ENCODE data around the gene GALNT5. TPM values are rescaled to one million over a fixed set of nuclear protein-coding genes. Genes with fewer than 3 reads are reported as not detected.

Gene GALNT5
- total RNA-seq, 1 donor from 2014 or later = 0.07 TPM

GRCh38 chr2:157245846-157246764, 11.4 kb upstream of the GALNT5 start:
- no peak for DNase-seq
- no peak for ATAC-seq
- intact Hi-C loops (cut with micrococcal nuclease) = no loop called here

GRCh38 chr2:157246765-157247407, 10.6 kb upstream of the GALNT5 start:
- intact Hi-C loops (cut with micrococcal nuclease) = no loop called here
- ATAC-seq = no peak
- DNase-seq = no peak

- ATAC-seq (no peak), DNase-seq (no peak)
- intact Hi-C loops (cut with micrococcal nuclease) = no loop called here
Observed at GRCh38 chr2:157250836-157251235, 6.7 kb upstream of the GALNT5 start.

GRCh38 chr2:157251932-157252331, 5.6 kb upstream of the GALNT5 start:
- intact Hi-C loops (cut with micrococcal nuclease) = no loop called here
- ATAC-seq (no peak), DNase-seq (no peak)

GRCh38 chr2:157252529-157252928, 5.0 kb upstream of the GALNT5 start:
- DNase-seq (no peak), ATAC-seq (no peak)
- intact Hi-C loops (cut with micrococcal nuclease) = no loop called here

- intact Hi-C loops (cut with micrococcal nuclease) = no loop called here
- DNase-seq (no peak), ATAC-seq (no peak)
Observed at GRCh38 chr2:157254041-157254440, 3.5 kb upstream of the GALNT5 start.

GRCh38 chr2:157255746-157256145, 1.8 kb upstream of the GALNT5 start:
- intact Hi-C loops (cut with micrococcal nuclease) = no loop called here

GRCh38 chr2:157256626-157257025, 879 bp upstream of the GALNT5 start:
- DNase-seq (no peak), ATAC-seq (no peak)
- intact Hi-C loops (cut with micrococcal nuclease) = no loop called here

More at GRCh38 chr2:157255746-157256145, 1.8 kb upstream of the GALNT5 start:
- no peak for ATAC-seq
- no peak for DNase-seq

GRCh38 chr2:157258520-157259326, 1.2 kb downstream of the GALNT5 start:
- no peak for DNase-seq

GRCh38 chr2:157259386-157259785, 1.9 kb downstream of the GALNT5 start:
- ATAC-seq = no peak
- DNase-seq = no peak

More at GRCh38 chr2:157258520-157259326, 1.2 kb downstream of the GALNT5 start:
- intact Hi-C loops (cut with micrococcal nuclease) = no loop called here
- ATAC-seq = no peak

GRCh38 chr2:157259960-157260359, 2.5 kb downstream of the GALNT5 start:
- ATAC-seq (no peak), DNase-seq (no peak)
- intact Hi-C loops (cut with micrococcal nuclease) = no loop called here

More at GRCh38 chr2:157259386-157259785, 1.9 kb downstream of the GALNT5 start:
- intact Hi-C loops (cut with micrococcal nuclease) = no loop called here

GRCh38 chr2:157260533-157261198, 3.2 kb downstream of the GALNT5 start:
- ATAC-seq (peak; percentile 65), DNase-seq (no peak)
- intact Hi-C loops (cut with micrococcal nuclease) = no loop called here

- intact Hi-C loops (cut with micrococcal nuclease) = no loop called here
- DNase-seq (no peak), ATAC-seq (peak; percentile 63)
Observed at GRCh38 chr2:157261199-157261782, 3.8 kb downstream of the GALNT5 start.

GRCh38 chr2:157262248-157262647, 4.7 kb downstream of the GALNT5 start:
- intact Hi-C loops (cut with micrococcal nuclease) = no loop called here
- ATAC-seq = no peak

GRCh38 chr2:157264099-157264498, 6.6 kb downstream of the GALNT5 start:
- ATAC-seq = no peak
- intact Hi-C loops (cut with micrococcal nuclease) = no loop called here
- no peak for DNase-seq

More at GRCh38 chr2:157262248-157262647, 4.7 kb downstream of the GALNT5 start:
- no peak for DNase-seq

GRCh38 chr2:157265825-157266224, 8.3 kb downstream of the GALNT5 start:
- no peak for ATAC-seq
- DNase-seq = no peak
- intact Hi-C loops (cut with micrococcal nuclease) = no loop called here

GRCh38 chr2:157267476-157267875, 10.0 kb downstream of the GALNT5 start:
- no peak for ATAC-seq
- intact Hi-C loops (cut with micrococcal nuclease) = no loop called here

GRCh38 chr2:157269060-157269459, 11.6 kb downstream of the GALNT5 start:
- ATAC-seq (no peak), DNase-seq (no peak)
- intact Hi-C loops (cut with micrococcal nuclease) = no loop called here

More at GRCh38 chr2:157267476-157267875, 10.0 kb downstream of the GALNT5 start:
- DNase-seq = no peak

GRCh38 chr2:157269922-157270321, 12.4 kb downstream of the GALNT5 start:
- intact Hi-C loops (cut with micrococcal nuclease) = no loop called here
- DNase-seq (no peak), ATAC-seq (no peak)
